OCI-LY1 (cell line): ENCODE measurements around the gene BPIFA3.

ENCODE experiments used
- CTCF ChIP-seq: fragments of 200-600 bp; sonication (generic), shearing (Covaris generic); IDR thresholded peaks from 2 replicates; pipeline ENCODE4 v1.5.1; 2017; ENCODE audit warnings: mild to moderate bottlenecking, antibody characterized with exemption, low read length, moderate library complexity, mixed read lengths
- EZH2 ChIP-seq: fragments of 200-600 bp; sonication (generic), shearing (Covaris generic); IDR thresholded peaks from 2 replicates; pipeline ENCODE4 v1.8.0; 2017; ENCODE audit warnings: borderline replicate concordance, mixed run types, mild to moderate bottlenecking, antibody characterized with exemption, low read length, moderate library complexity, mixed read lengths

DNA sequence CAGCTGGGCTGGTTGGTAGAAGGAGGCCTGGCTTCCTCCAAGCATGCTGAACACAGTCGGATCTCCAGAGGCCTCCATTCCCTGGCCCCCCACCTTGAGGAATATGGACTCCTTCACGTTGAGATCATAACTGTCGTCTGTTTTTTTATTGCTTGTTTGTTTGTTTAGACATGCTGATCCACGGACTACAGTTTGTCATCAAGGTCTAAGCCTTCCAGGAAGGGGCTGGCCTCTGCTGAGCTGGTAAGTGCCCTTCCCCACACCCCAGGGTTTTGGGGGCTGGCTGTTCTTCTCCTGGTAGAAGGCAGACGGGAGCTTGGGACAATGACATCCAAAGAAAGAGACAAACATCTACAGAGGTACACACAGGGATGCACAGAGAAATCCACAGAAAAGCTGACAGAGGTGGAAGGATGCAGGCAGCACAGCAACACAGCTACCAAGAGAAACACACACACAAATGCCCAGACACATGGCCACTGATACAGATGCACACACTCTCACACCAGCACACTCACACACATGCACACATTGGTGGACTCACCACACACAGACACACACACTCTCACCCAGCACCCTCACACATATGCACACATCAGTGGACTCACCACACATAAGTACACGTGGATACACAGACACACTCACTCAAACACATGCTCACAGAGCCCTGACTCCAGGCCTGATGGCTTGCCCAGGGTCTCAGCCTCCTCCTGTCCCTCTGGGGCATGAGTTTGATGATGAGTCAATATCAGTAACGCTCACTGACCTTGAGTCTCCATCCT lies 25.4 kb downstream of the BPIFA3 start:
- no peak for TF ChIP-seq CTCF
- no peak for TF ChIP-seq EZH2
